GM12891 (cell line): ENCODE measurements around the gene LNPEP.

Source experiments
- PAX5 ChIP-seq: IDR thresholded peaks from 2 replicates; pipeline ENCODE4 v1.6.1; 2011; ENCODE audit warnings: low read length, moderate library complexity, mild to moderate bottlenecking; ENCODE audit not compliant: insufficient read depth, severe bottlenecking
- POLR2A ChIP-seq: IDR thresholded peaks from 2 replicates; pipeline ENCODE4 v1.6.1; 2011; ENCODE audit warnings: low read depth, low read length, control low read depth

- peak; percentile 66; the same call in 1 of the 2 replicates for TF ChIP-seq POLR2A
- TF ChIP-seq PAX5: no peak
Observed at GRCh38 chr5:96933764-96934707, 1.8 kb upstream of the LNPEP start.
